Gastrocnemius medialis (tissue), 4 donors: ENCODE results near the gene C5.

Experiments
- CTCF ChIP-seq, 5 experiments: fragments of 450-650 bp in 3 of 5; fragments of 200-600 bp in 2 of 5; sonication (generic) in 2 of 5; IDR thresholded peaks in 4 of 5; conservative IDR thresholded peaks in 1 of 5; 1 replicate in 4 of 5; 2 replicates in 1 of 5; pipeline ENCODE4 v1.5.1; 2016 to 2019; ENCODE audit warnings: antibody characterized with exemption in 5 of 5, mild to moderate bottlenecking in 3 of 5, moderate library complexity in 3 of 5
- POLR2A ChIP-seq, 2 donors: fragments of 450-650 bp; IDR thresholded peaks; one replicate each; pipeline ENCODE4 v1.6.1; 2017; ENCODE audit warnings: antibody characterized with exemption in 2 of 2, mild to moderate bottlenecking in 2 of 2, moderate library complexity in 2 of 2

DNA sequence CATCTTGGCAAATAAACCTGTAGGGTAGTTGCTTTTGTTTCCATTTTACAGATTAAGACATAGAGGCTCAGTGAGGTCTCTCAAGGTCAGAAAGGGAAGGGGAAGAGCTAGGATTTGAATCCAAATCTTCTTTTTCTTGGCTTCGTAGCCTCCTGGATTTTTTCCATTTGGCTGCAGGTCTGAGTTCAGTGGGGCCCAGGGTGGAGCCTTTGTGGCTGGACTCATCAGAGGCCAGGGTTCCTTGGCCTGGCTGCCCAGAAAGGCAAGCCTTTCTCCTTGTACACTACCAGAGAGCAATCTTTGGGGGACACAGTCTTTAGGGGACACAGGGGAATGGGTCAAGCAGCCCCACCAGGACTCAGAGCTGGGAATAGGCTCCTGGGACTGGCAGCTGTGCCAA, 112.9 kb downstream of the C5 start:
- TF ChIP-seq CTCF (IDR thresholded peaks at IDR 0.05 in 4 of 5, conservative IDR thresholded peaks at IDR 0.05 in 1 of 5): no peak
- no peak for TF ChIP-seq POLR2A (IDR thresholded peaks at IDR 0.05)
